ENCODE measurements around the gene LAMA2.

DNA sequence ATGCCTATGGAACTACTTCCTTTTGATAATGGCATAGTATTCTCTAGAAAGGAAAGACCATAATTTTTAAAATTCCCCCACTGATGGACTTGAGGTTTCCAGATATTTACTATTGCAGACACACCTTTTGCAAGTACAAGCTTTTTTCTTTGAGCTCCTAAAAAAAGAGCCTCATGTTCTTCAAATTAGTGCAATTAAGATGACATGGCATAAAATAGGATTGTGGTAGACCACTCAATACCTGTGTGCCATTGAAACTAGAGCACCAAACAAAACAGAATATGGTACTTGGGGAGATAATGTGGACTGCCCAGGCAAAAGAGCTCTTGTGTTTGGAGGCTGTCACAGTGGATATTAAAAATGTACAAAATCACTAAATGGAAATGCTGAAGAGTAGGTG lies 19.0 kb upstream of the LAMA2 start:
- TF ChIP-seq EZH2phosphoT487 (IDR thresholded peaks at IDR 0.05; ENCODE audit: unreplicated experiment): no peak
- TF ChIP-seq, protein P1, sequence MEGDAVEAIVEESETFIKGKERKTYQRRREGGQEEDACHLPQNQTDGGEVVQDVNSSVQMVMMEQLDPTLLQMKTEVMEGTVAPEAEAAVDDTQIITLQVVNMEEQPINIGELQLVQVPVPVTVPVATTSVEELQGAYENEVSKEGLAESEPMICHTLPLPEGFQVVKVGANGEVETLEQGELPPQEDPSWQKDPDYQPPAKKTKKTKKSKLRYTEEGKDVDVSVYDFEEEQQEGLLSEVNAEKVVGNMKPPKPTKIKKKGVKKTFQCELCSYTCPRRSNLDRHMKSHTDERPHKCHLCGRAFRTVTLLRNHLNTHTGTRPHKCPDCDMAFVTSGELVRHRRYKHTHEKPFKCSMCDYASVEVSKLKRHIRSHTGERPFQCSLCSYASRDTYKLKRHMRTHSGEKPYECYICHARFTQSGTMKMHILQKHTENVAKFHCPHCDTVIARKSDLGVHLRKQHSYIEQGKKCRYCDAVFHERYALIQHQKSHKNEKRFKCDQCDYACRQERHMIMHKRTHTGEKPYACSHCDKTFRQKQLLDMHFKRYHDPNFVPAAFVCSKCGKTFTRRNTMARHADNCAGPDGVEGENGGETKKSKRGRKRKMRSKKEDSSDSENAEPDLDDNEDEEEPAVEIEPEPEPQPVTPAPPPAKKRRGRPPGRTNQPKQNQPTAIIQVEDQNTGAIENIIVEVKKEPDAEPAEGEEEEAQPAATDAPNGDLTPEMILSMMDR (conservative IDR thresholded peaks at IDR 0.05; ENCODE audit: low read depth in 2 of 2): no peak
- TF ChIP-seq ZNF331 (CRISPR knock-in tag; IDR thresholded peaks at IDR 0.05; ENCODE audit: low read depth): no peak
- no peak for TF ChIP-seq CREB1 (CRISPR knock-in tag; IDR thresholded peaks at IDR 0.05; ENCODE audit: low read depth)
- TF ChIP-seq POLR2AphosphoS5 (IDR thresholded peaks at IDR 0.05; ENCODE audit: low read depth): no peak
- TF ChIP-seq, protein P2, sequence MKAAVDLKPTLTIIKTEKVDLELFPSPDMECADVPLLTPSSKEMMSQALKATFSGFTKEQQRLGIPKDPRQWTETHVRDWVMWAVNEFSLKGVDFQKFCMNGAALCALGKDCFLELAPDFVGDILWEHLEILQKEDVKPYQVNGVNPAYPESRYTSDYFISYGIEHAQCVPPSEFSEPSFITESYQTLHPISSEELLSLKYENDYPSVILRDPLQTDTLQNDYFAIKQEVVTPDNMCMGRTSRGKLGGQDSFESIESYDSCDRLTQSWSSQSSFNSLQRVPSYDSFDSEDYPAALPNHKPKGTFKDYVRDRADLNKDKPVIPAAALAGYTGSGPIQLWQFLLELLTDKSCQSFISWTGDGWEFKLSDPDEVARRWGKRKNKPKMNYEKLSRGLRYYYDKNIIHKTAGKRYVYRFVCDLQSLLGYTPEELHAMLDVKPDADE (IDR thresholded peaks at IDR 0.05): no peak
- TF ChIP-seq, protein P3, sequence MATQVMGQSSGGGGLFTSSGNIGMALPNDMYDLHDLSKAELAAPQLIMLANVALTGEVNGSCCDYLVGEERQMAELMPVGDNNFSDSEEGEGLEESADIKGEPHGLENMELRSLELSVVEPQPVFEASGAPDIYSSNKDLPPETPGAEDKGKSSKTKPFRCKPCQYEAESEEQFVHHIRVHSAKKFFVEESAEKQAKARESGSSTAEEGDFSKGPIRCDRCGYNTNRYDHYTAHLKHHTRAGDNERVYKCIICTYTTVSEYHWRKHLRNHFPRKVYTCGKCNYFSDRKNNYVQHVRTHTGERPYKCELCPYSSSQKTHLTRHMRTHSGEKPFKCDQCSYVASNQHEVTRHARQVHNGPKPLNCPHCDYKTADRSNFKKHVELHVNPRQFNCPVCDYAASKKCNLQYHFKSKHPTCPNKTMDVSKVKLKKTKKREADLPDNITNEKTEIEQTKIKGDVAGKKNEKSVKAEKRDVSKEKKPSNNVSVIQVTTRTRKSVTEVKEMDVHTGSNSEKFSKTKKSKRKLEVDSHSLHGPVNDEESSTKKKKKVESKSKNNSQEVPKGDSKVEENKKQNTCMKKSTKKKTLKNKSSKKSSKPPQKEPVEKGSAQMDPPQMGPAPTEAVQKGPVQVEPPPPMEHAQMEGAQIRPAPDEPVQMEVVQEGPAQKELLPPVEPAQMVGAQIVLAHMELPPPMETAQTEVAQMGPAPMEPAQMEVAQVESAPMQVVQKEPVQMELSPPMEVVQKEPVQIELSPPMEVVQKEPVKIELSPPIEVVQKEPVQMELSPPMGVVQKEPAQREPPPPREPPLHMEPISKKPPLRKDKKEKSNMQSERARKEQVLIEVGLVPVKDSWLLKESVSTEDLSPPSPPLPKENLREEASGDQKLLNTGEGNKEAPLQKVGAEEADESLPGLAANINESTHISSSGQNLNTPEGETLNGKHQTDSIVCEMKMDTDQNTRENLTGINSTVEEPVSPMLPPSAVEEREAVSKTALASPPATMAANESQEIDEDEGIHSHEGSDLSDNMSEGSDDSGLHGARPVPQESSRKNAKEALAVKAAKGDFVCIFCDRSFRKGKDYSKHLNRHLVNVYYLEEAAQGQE (IDR thresholded peaks at IDR 0.05; ENCODE audit: unreplicated experiment): no peak
- no peak for TF ChIP-seq EZH2 (IDR thresholded peaks at IDR 0.05; ENCODE audit: low read depth, unreplicated experiment)
- TF ChIP-seq, protein P4, sequence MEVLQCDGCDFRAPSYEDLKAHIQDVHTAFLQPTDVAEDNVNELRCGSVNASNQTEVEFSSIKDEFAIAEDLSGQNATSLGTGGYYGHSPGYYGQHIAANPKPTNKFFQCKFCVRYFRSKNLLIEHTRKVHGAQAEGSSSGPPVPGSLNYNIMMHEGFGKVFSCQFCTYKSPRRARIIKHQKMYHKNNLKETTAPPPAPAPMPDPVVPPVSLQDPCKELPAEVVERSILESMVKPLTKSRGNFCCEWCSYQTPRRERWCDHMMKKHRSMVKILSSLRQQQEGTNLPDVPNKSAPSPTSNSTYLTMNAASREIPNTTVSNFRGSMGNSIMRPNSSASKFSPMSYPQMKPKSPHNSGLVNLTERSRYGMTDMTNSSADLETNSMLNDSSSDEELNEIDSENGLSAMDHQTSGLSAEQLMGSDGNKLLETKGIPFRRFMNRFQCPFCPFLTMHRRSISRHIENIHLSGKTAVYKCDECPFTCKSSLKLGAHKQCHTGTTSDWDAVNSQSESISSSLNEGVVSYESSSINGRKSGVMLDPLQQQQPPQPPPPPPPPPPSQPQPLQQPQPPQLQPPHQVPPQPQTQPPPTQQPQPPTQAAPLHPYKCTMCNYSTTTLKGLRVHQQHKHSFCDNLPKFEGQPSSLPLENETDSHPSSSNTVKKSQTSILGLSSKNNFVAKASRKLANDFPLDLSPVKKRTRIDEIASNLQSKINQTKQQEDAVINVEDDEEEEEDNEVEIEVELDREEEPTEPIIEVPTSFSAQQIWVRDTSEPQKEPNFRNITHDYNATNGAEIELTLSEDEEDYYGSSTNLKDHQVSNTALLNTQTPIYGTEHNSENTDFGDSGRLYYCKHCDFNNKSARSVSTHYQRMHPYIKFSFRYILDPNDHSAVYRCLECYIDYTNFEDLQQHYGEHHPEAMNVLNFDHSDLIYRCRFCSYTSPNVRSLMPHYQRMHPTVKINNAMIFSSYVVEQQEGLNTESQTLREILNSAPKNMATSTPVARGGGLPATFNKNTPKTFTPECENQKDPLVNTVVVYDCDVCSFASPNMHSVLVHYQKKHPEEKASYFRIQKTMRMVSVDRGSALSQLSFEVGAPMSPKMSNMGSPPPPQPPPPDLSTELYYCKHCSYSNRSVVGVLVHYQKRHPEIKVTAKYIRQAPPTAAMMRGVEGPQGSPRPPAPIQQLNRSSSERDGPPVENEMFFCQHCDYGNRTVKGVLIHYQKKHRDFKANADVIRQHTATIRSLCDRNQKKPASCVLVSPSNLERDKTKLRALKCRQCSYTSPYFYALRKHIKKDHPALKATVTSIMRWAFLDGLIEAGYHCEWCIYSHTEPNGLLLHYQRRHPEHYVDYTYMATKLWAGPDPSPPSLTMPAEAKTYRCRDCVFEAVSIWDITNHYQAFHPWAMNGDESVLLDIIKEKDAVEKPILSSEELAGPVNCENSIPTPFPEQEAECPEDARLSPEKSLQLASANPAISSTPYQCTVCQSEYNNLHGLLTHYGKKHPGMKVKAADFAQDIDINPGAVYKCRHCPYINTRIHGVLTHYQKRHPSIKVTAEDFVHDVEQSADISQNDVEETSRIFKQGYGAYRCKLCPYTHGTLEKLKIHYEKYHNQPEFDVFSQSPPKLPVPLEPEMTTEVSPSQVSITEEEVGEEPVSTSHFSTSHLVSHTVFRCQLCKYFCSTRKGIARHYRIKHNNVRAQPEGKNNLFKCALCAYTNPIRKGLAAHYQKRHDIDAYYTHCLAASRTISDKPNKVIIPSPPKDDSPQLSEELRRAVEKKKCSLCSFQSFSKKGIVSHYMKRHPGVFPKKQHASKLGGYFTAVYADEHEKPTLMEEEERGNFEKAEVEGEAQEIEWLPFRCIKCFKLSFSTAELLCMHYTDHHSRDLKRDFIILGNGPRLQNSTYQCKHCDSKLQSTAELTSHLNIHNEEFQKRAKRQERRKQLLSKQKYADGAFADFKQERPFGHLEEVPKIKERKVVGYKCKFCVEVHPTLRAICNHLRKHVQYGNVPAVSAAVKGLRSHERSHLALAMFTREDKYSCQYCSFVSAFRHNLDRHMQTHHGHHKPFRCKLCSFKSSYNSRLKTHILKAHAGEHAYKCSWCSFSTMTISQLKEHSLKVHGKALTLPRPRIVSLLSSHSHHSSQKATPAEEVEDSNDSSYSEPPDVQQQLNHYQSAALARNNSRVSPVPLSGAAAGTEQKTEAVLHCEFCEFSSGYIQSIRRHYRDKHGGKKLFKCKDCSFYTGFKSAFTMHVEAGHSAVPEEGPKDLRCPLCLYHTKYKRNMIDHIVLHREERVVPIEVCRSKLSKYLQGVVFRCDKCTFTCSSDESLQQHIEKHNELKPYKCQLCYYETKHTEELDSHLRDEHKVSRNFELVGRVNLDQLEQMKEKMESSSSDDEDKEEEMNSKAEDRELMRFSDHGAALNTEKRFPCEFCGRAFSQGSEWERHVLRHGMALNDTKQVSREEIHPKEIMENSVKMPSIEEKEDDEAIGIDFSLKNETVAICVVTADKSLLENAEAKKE (CRISPR knock-in tag; IDR thresholded peaks at IDR 0.05): no peak
- no peak for TF ChIP-seq STAT1 (IDR thresholded peaks at IDR 0.05; ENCODE audit: unreplicated experiment)
